ENCODE data around the gene KCNG2.

Gene KCNG2

DNA sequence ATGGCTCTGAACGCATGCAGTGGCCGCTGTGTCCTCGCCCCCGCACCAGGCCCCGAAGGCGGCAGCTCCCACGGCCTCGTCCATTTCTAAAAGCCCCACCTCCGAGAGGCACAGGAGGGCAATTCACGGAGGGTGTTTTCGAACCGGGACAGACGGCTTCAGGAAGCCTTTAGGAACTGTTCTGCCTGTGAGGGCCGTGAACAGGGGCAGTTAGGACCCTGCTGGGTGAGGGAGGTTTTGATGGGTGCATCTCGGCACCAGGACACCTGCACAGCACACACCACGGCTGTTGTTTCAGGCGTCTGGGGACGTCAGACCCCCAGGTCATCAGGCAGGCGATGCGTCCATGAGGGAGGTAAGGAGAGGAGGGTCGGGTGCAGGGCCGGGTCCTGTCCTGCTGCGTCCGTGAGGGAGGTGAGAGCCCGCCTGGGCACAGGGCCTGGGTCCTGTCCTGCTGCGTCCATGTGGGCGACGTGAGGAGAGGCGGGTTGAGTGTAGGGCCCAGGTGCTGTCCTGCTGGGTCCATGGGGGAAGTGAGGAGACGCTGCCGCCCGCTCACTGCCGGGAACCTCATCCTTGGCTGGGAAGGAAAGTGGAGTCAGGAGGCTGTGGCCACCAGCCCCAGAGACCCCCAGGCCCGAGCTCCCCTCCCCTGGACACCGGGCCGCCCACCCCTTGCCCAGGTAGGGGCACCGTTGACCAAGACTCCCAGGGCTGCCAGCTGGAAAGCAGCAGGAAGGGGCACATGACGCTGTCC lies 25.5 kb upstream of the KCNG2 start:
- Histone ChIP-seq H3K9me3 (no peaks in the 10 kb centered on the region), H3K4me3 (no peak overlapping the region), H3K4me1 (no peaks in the 10 kb centered on the region), H3K27me3 (ENCODE audit: low read depth) (no peaks in the 10 kb centered on the region), H3K36me3 (replicated peaks) (no peaks in the 10 kb centered on the region)
- in situ Hi-C loops (cut with MboI; ENCODE audit: low sequenced_read_pairs) = no loop called here
- DNase-seq (ENCODE audit: low spot score in 2 of 2) = no peak

- in situ Hi-C loops (cut with MboI; ENCODE audit: low sequenced_read_pairs) = no loop called here
- no peak overlapping the region for H3K4me3 ChIP-seq
- no peak for DNase-seq (ENCODE audit: low spot score in 2 of 2)
- no peaks in the 10 kb centered on the region for H3K4me1 ChIP-seq
- H3K9me3 ChIP-seq = no peaks in the 10 kb centered on the region
- no peaks in the 10 kb centered on the region for H3K27me3 ChIP-seq (ENCODE audit: low read depth)
- no peaks in the 10 kb centered on the region for H3K36me3 ChIP-seq (replicated peaks)
Measured at GRCh38 chr18:79772865-79773696, 24.7 kb upstream of the KCNG2 start.

GRCh38 chr18:79774111-79774510 lies 23.6 kb upstream of the KCNG2 start:
- in situ Hi-C loops (cut with MboI; ENCODE audit: low sequenced_read_pairs) = no loop called here
- H3K4me1 ChIP-seq = no peaks in the 10 kb centered on the region
- no peaks in the 10 kb centered on the region for H3K9me3 ChIP-seq
- no peaks in the 10 kb centered on the region for H3K27me3 ChIP-seq (ENCODE audit: low read depth)
- no peaks in the 10 kb centered on the region for H3K36me3 ChIP-seq (replicated peaks)
- no peak overlapping the region for H3K4me3 ChIP-seq
- no peak for DNase-seq (ENCODE audit: low spot score in 2 of 2)

GRCh38 chr18:79775441-79776221 lies 22.1 kb upstream of the KCNG2 start:
- H3K4me1 ChIP-seq = no peaks in the 10 kb centered on the region
- no peak overlapping the region for H3K4me3 ChIP-seq
- no peaks in the 10 kb centered on the region for H3K9me3 ChIP-seq
- no peaks in the 10 kb centered on the region for H3K36me3 ChIP-seq (replicated peaks)
- DNase-seq (ENCODE audit: low spot score in 2 of 2) = no peak
- no peaks in the 10 kb centered on the region for H3K27me3 ChIP-seq (ENCODE audit: low read depth)
- in situ Hi-C loops (cut with MboI; ENCODE audit: low sequenced_read_pairs) = no loop called here

DNA sequence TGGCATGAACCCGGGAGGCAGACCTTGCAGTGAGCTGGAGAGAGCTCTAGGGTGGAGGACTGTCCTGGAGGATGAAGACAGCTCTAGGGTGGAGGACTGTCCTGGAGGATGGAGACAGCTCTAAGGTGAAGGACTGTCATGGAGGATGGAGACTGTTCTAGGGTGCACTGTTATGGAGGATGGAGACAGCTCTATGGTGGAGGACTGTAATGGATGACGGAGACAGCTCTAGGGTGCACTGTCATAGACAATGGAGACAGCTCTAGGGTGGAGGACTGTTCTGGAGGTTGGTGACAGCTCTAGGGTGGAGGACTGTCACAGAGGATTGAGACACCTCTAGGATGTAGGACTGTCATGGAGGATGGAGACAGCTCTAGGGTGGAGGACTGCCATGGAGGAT lies 21.1 kb upstream of the KCNG2 start:
- Histone ChIP-seq H3K4me3 (no peak overlapping the region), H3K4me1 (no peaks in the 10 kb centered on the region), H3K36me3 (replicated peaks) (no peaks in the 10 kb centered on the region), H3K27me3 (ENCODE audit: low read depth) (no peaks in the 10 kb centered on the region), H3K9me3 (no peaks in the 10 kb centered on the region)
- no peak for DNase-seq (ENCODE audit: low spot score in 2 of 2)
- in situ Hi-C loops (cut with MboI; ENCODE audit: low sequenced_read_pairs) = no loop called here

DNA sequence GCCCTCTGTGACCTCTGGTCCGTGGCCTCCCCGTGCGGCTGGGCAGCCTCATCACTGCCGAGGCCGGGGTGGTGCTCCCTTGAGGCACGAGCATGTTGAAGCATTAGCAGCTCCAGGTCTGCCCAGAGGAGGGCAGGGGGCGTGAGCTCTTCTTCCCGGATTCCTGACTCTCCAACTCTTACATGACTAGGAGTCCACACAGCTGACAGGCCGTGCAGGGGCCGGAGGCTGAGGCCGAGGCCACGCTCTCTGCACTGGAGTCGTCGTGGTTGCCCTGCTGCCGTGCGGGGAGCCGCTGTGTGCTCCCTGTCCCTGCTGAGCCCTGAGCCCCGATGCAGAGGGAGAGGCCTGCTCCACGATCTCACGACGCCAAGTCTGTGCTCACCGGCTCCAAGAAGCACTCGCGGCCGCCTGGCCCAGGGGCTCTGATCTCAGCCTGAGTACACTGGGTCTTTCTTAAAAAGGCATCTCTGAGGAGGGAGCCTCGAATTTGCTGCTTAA lies 19.4 kb upstream of the KCNG2 start:
- H3K4me3 ChIP-seq = no peak overlapping the region
- H3K36me3 ChIP-seq (replicated peaks) = no peaks in the 10 kb centered on the region
- no peaks in the 10 kb centered on the region for H3K4me1 ChIP-seq
- DNase-seq (ENCODE audit: low spot score in 2 of 2) = no peak
- no peaks in the 10 kb centered on the region for H3K9me3 ChIP-seq
- H3K27me3 ChIP-seq (ENCODE audit: low read depth) = no peaks in the 10 kb centered on the region
- in situ Hi-C loops (cut with MboI; ENCODE audit: low sequenced_read_pairs) = no loop called here

- H3K27me3 ChIP-seq (ENCODE audit: low read depth) = no peaks in the 10 kb centered on the region
- no peak overlapping the region for H3K4me3 ChIP-seq
- no peaks in the 10 kb centered on the region for H3K9me3 ChIP-seq
- in situ Hi-C loops (cut with MboI; ENCODE audit: low sequenced_read_pairs) = no loop called here
- DNase-seq (ENCODE audit: low spot score in 2 of 2) = no peak
- H3K36me3 ChIP-seq (replicated peaks) = no peaks in the 10 kb centered on the region
- H3K4me1 ChIP-seq = no peaks in the 10 kb centered on the region
Measured at GRCh38 chr18:79779021-79779699, 18.6 kb upstream of the KCNG2 start.

GRCh38 chr18:79779700-79780190 lies 18.0 kb upstream of the KCNG2 start:
- no peak for DNase-seq (ENCODE audit: low spot score in 2 of 2)
- no peaks in the 10 kb centered on the region for H3K36me3 ChIP-seq (replicated peaks)
- no peaks in the 10 kb centered on the region for H3K4me1 ChIP-seq
- no peaks in the 10 kb centered on the region for H3K27me3 ChIP-seq (ENCODE audit: low read depth)
- in situ Hi-C loops (cut with MboI; ENCODE audit: low sequenced_read_pairs) = no loop called here
- no peak overlapping the region for H3K4me3 ChIP-seq
- no peaks in the 10 kb centered on the region for H3K9me3 ChIP-seq

- Histone ChIP-seq H3K9me3 (no peaks in the 10 kb centered on the region), H3K4me1 (no peaks in the 10 kb centered on the region), H3K36me3 (replicated peaks) (no peaks in the 10 kb centered on the region), H3K4me3 (no peak overlapping the region), H3K27me3 (ENCODE audit: low read depth) (no peaks in the 10 kb centered on the region)
- no peak for DNase-seq (ENCODE audit: low spot score in 2 of 2)
- in situ Hi-C loops (cut with MboI; ENCODE audit: low sequenced_read_pairs) = no loop called here
Measured at GRCh38 chr18:79780547-79780946, 17.2 kb upstream of the KCNG2 start.

GRCh38 chr18:79781331-79781941 lies 16.3 kb upstream of the KCNG2 start:
- in situ Hi-C loops (cut with MboI; ENCODE audit: low sequenced_read_pairs) = no loop called here
- Histone ChIP-seq H3K4me3 (no peak overlapping the region), H3K36me3 (replicated peaks) (no peaks in the 10 kb centered on the region), H3K9me3 (no peaks in the 10 kb centered on the region), H3K27me3 (ENCODE audit: low read depth) (no peaks in the 10 kb centered on the region), H3K4me1 (no peaks in the 10 kb centered on the region)
- no peak for DNase-seq (ENCODE audit: low spot score in 2 of 2)

- Histone ChIP-seq H3K36me3 (replicated peaks) (no peaks in the 10 kb centered on the region), H3K4me3 (no peak overlapping the region), H3K9me3 (no peaks in the 10 kb centered on the region), H3K27me3 (ENCODE audit: low read depth) (no peaks in the 10 kb centered on the region), H3K4me1 (no peaks in the 10 kb centered on the region)
- no peak for DNase-seq (ENCODE audit: low spot score in 2 of 2)
- in situ Hi-C loops (cut with MboI; ENCODE audit: low sequenced_read_pairs) = no loop called here
Measured at GRCh38 chr18:79782566-79783308, 15.0 kb upstream of the KCNG2 start.

- Histone ChIP-seq H3K4me3 (no peak overlapping the region), H3K9me3 (no peaks in the 10 kb centered on the region), H3K27me3 (ENCODE audit: low read depth) (no peaks in the 10 kb centered on the region), H3K4me1 (no peaks in the 10 kb centered on the region), H3K36me3 (replicated peaks) (no peaks in the 10 kb centered on the region)
- in situ Hi-C loops (cut with MboI; ENCODE audit: low sequenced_read_pairs) = no loop called here
- DNase-seq (ENCODE audit: low spot score in 2 of 2) = no peak
Measured at GRCh38 chr18:79784071-79784913, 13.4 kb upstream of the KCNG2 start.
